HG03457 (cell line): ENCODE data around the gene GABBR2.

ENCODE experiments used
- ATAC-seq: cut with Tn5 transposase; IDR thresholded peaks from one replicate; pipeline ENCODE4 v1.9.1; 2021; ENCODE audit warnings: moderate number of reproducible peaks; ENCODE audit not compliant: unreplicated experiment

Gene GABBR2

DNA sequence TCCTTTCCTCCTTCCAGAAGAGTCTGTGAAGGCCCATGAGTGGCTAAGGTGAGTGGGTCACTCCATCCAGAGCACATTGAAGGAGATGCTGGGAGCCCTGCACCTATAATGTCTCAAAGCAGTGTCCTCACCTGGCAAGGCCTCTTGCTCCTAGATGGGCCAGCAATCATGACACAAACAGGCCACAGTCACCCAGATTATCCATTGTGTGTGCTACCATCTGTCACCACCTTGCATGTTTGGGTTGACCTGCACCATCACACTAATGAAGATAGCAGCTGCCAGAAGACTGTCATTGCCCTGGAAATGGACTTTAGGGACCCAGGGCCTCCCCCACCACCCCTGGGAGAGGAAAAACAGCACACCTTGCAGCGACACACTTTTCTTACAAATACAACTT lies 69.6 kb downstream of the GABBR2 start:
- no peak for ATAC-seq

- no peak for ATAC-seq
These were observed 71.4 kb downstream of the GABBR2 start for GRCh38 chr9:98637381-98637780.

DNA sequence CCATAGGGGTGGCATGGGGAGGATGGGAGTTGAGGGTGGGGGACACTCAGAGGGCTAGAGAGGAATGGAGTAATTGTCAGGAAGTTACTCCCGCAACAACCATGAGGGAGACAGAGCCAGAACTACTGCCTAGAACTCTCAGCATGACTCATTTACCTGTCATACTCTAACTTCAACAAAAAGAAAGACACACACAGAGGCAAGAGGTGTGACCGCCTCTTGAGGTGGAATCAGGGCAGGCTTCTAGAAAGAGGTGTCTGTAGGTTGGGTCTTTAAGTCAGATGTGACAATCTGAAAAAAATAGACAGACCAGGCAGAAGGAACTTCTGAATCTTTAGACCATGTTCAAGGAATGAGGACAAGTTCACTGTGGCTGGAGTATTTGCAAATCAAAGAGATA lies 73.4 kb downstream of the GABBR2 start:
- no peak for ATAC-seq

GRCh38 chr9:98634685-98635336 lies 73.9 kb downstream of the GABBR2 start:
- ATAC-seq, result no peak

GRCh38 chr9:98632839-98633238 lies 75.9 kb downstream of the GABBR2 start:
- ATAC-seq, result no peak

GRCh38 chr9:98627296-98627695 lies 81.4 kb downstream of the GABBR2 start:
- no peak for ATAC-seq

DNA sequence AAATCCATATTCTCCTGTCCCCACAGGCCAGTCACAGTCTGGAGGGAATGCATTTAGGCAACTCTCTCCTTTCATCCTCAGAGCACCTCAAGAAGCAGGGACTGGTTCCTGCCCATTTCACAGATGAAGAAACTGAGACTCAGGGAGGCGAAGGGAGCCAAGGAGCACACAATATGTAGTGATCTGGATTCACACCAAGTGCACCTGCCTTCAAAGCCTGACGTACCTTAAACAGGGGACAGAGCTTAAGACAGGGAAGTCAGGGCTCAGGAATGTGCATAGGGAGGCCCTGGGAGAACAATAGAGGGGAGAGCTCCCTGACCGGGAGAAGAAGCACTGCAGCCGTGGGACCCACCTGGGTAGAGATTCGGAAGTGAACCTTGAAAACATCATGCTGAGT lies 83.0 kb downstream of the GABBR2 start:
- no peak for ATAC-seq

GRCh38 chr9:98619788-98620187 lies 88.9 kb downstream of the GABBR2 start:
- no peak for ATAC-seq

GRCh38 chr9:98615633-98616032 lies 93.1 kb downstream of the GABBR2 start:
- ATAC-seq, result no peak

GRCh38 chr9:98614941-98615340 lies 93.8 kb downstream of the GABBR2 start:
- no peak for ATAC-seq

DNA sequence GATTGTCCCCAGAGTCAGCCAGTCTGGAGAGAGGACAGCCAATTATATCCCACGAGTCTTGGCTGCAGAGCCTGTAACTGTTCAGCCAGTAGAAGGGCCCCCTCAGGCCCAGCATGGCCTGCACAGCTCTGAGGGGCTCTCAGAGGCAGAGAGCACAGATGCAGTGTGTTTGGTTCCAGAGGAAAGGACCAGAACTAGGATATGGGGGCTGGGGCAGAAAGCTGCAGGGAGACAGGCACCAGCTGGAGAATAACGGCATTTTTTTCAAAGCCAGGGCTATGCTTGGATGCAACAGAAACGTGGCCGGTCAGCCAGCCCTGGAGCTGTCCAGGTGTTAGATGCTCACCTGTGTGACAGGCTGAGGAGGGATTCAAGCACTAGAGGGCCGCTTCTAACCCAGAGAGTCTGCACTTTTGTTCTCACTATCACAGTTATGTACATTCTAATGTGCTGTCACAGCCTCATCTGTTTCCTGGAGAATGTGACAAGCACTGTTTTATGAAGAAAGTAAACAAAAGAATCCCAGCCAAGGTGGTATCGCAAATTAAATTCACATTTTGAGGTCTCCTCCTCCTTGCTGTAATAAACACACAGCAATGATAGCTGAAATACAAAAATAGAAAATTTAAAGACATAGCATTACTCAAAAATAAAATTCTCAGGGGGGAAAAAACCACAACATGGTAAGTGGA lies 96.5 kb downstream of the GABBR2 start:
- no peak for ATAC-seq

DNA sequence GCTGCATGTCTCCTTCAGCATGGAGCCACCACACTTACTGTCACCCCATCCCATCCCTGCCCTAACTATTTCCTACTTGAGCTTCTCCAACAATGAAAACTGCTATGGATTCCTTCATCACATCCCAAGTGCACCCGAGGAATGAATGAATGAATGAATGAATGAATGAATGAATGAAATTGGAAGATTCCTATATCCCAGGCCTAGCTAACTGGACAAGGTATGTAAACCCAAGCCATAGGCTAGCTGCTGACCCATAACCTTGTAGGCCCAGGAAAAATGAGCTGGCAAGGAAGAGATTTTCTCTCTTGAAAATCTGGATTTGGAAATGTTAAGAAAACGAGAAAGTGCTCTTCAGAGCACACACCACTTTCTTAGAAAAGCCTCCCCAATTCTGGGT lies 97.4 kb downstream of the GABBR2 start:
- ATAC-seq, result no peak

- no peak for ATAC-seq
These were observed 98.0 kb downstream of the GABBR2 start for GRCh38 chr9:98610711-98611110.

DNA sequence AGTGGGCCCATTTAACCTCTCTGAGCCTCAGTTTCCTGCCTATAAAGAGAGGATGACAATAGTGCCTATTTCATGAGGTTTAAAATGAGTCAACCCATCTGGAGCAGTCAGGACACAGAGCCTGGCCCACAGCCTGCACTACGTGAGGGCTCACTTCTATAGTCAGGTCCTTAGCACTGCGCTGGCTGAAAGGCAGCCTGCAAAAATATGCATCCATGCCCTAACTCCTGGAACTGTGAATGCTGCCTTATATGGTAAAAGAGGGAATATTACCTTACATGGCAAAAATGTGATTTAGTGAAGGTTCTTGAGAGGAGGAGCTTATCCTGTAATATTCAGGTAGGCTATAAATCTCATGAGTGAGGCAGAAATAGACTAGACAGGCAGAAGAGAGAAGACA lies 98.5 kb downstream of the GABBR2 start:
- no peak for ATAC-seq

DNA sequence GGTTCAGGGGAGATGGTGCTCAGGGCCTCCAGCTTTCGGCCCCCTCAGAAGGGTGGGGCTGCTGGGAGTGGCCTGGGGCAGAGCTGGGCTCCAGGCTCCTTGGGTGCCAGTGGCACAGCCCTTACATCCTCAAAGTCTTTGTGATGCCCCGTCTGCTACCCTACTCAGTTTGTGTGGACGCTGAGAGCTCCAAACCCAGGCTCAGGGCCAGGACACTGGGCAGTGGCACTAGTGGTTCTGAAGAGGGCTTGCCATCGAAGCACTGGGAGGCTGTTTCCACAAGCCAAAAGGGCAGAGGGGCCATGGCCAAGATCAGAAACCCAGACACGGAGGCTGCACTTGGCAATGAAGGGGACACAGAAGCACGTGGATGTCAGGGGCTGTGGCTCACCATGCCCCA lies 99.1 kb downstream of the GABBR2 start:
- ATAC-seq, result no peak

DNA sequence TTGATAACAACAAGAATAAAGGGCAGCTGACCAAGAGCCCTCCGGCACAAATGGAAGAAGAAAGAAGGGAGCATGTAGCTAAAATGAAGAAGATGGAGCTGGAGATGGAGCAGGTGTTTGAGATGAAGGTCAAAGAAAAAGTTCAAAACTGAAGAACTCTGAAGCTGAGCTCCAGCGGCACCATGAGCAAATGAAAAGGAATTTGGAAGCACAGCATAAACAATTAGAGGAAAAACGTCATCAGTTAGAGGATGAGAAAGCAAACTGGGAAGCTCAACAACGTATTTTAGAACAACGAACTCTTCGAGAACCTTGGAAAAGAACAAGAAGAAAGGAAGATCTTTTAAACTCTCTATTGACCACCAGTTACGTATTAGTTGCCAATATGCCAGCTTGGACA lies 100.9 kb downstream of the GABBR2 start:
- no peak for ATAC-seq

DNA sequence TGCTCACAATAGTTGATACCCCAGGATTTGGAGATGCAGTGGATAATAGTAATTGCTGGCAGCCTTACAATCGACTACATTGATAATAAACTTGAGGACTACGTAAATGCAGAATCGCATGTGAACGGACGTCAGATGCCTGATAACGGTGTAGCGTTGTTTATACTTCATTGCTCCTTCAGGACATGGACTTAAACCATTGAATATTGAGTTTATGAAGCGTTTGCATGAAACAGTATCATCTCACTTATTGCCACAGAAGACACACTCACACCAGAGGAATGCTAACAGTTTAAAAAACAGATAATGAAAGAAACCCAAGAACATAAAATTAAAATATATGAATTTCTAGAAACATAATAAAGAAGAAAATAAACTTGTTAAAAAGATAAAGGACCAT lies 101.6 kb downstream of the GABBR2 start:
- ATAC-seq, result no peak

- no peak for ATAC-seq
These were observed 102.0 kb downstream of the GABBR2 start for GRCh38 chr9:98606730-98607129.

DNA sequence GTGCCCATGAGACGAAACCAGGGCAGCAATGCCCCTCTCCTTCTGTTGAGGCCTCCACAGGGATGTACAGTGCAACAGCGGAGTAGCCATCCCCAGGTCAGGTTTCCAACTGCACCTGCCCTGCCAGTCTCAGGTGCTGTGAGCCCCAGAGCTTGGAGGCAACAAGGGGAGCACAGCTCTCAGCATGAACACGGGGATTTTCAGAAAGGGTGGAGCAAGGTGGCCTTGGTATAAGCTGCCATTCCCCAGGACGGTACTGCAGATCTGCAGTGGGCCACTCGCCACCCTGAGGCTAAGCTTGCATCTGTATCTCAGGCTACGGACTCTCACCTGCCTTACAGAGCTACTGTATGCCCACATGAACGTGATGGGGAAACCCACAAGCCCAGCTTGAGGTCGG lies 103.6 kb downstream of the GABBR2 start:
- ATAC-seq, result no peak

DNA sequence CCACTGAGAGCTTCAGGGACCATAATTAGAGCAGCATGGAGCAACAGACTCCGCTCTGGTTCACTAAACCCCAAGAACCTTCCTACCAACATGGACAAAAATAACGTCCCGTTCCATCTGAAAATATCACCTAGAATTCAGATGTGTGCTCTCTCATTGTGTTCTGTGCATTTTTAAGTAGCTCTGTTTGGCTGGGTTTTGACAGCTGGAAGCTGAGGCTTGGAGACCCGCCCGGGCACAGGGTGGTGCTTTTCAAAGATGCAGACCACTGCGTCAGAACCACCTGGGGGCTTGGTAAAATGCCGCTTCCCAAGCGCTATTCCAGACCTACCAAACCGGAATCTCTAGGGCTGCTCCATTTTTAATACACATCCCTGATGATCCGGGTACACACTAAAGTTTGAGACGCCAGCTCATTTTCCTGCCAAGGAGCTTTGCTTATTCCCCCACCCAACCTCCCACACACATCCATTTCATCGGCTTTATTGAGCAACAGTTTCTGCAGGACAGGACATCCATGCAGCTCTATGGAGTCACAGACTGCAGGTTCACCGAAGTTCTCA lies 104.8 kb downstream of the GABBR2 start:
- ATAC-seq, result no peak

- no peak for ATAC-seq
These were observed 105.8 kb downstream of the GABBR2 start for GRCh38 chr9:98602839-98603500.

DNA sequence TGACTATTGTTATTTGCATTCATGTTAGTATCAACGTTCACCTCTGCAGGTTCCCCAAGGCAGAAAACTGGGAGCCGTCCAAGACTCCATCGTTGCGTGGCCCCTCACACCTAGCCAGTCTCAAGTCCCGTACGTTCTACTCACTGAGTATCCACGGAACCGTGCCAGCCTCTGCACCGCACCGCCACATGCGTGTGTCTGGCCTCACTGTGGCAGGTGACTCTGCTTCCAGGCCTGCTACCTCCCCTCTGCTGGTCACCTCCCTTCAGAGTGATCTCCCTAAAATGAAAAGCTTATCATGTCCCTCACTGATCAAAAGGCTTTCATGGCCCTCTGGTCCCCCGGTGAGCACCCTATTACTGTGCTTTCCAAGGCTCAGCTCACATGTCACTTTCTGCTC lies 108.1 kb downstream of the GABBR2 start:
- no peak for ATAC-seq
